Mucosa of stomach (tissue), 1 donor: ENCODE results near the gene OR51S1.

ENCODE experiments used
- H3K27me3 ChIP-seq: one replicate; pipeline ENCODE4 v1.7.0; 2013; ENCODE audit warnings: mild to moderate bottlenecking, low read length; ENCODE audit not compliant: control insufficient read depth, insufficient read depth
- H3K36me3 ChIP-seq: one replicate; pipeline ENCODE4 v1.7.0; 2013; ENCODE audit warnings: low read length; ENCODE audit not compliant: control insufficient read depth, insufficient read depth
- H3K4me1 ChIP-seq: one replicate; pipeline ENCODE4 v1.7.0; 2013; ENCODE audit warnings: mild to moderate bottlenecking, low read length; ENCODE audit not compliant: control insufficient read depth, insufficient read depth
- H3K4me3 ChIP-seq: one replicate; pipeline ENCODE4 v1.7.0; 2013; ENCODE audit warnings: low read length
- H3K9ac ChIP-seq: one replicate; pipeline ENCODE4 v1.7.0; 2013; ENCODE audit warnings: mild to moderate bottlenecking, low read length, moderate library complexity
- H3K9me3 ChIP-seq: one replicate; pipeline ENCODE4 v1.7.0; 2013; ENCODE audit warnings: mild to moderate bottlenecking, low read length, moderate library complexity; ENCODE audit not compliant: control insufficient read depth
- donor health status: Pancreatic carcinoma.

OR51S1 gene, protein sequence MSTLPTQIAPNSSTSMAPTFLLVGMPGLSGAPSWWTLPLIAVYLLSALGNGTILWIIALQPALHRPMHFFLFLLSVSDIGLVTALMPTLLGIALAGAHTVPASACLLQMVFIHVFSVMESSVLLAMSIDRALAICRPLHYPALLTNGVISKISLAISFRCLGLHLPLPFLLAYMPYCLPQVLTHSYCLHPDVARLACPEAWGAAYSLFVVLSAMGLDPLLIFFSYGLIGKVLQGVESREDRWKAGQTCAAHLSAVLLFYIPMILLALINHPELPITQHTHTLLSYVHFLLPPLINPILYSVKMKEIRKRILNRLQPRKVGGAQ

GRCh38 chr11:4848908-4849532 lies at the start of gene OR51S1:
Gene OR51S1, minus strand, starts transcription at chr11:4849208. Its CDS starts 0 bp downstream, at chr11:4849208.
- H3K9ac ChIP-seq: no peak within 1 kb of the TSS
- no peak within 1 kb of the TSS for H3K4me3 ChIP-seq
- H3K4me1 ChIP-seq: no peaks in the 10 kb centered on the region
- no peaks in the 10 kb centered on the region for H3K27me3 ChIP-seq
- H3K36me3 ChIP-seq: no peaks in the 10 kb centered on the region
- H3K9me3 ChIP-seq: no peaks in the 10 kb centered on the region

- H3K4me3 ChIP-seq: no peak overlapping the region
- no peaks in the 10 kb centered on the region for H3K4me1 ChIP-seq
- no peaks in the 10 kb centered on the region for H3K36me3 ChIP-seq
- no peaks in the 10 kb centered on the region for H3K9me3 ChIP-seq
- no peaks in the 10 kb centered on the region for H3K27me3 ChIP-seq
- H3K9ac ChIP-seq: no peak overlapping the region
Measured at GRCh38 chr11:4891996-4892640, 43.1 kb upstream of the OR51S1 start.

DNA sequence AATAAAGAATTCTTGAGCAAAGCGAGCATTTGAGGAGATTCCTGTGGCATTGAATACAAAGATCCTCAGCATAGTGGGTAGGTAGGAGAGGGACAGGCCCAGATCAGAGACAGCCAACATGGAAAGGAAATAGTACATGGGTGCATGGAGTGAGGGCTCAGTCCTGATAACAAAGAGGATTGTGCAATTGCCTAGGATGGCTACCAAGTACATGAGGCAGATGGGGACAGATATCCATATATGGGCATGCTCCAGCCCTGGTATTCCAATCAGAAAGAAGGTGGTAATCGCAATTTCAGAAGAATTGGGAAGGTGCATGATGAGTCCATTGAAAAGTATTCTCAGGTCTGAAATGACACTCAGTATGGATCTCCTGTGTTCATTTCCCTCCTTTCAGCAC lies 41.3 kb upstream of the OR51S1 start:
- Histone ChIP-seq H3K9ac (no peak overlapping the region), H3K4me1 (no peaks in the 10 kb centered on the region), H3K27me3 (no peaks in the 10 kb centered on the region), H3K9me3 (no peaks in the 10 kb centered on the region), H3K4me3 (no peak overlapping the region), H3K36me3 (no peaks in the 10 kb centered on the region)

- no peak overlapping the region for H3K4me3 ChIP-seq
- H3K4me1 ChIP-seq: no peaks in the 10 kb centered on the region
- no peaks in the 10 kb centered on the region for H3K36me3 ChIP-seq
- H3K9me3 ChIP-seq: no peaks in the 10 kb centered on the region
- no peak overlapping the region for H3K9ac ChIP-seq
- H3K27me3 ChIP-seq: no peaks in the 10 kb centered on the region
Measured at GRCh38 chr11:4887591-4887990, 38.6 kb upstream of the OR51S1 start.

DNA sequence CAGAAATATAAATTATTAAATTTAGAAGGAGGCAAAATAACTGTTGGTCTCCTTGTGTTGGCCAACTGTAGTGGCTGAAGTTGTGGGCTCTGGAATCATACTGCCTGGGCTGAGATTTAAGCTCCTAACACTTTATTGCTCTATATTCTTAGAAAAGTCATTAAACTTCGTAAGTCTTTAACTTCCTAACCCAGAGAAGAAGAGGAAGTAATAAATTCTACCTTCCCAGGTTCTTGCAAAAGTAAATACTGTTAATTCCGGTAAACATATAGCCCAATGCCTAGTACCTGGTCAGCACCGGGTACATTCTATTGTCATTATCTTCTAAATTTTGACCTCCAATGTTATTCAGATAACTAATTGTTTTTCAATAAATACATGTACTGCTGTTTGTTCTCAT lies 37.2 kb upstream of the OR51S1 start:
- Histone ChIP-seq H3K27me3 (no peaks in the 10 kb centered on the region), H3K4me1 (no peaks in the 10 kb centered on the region), H3K9me3 (no peaks in the 10 kb centered on the region), H3K4me3 (no peak overlapping the region), H3K36me3 (no peaks in the 10 kb centered on the region), H3K9ac (no peak overlapping the region)

DNA sequence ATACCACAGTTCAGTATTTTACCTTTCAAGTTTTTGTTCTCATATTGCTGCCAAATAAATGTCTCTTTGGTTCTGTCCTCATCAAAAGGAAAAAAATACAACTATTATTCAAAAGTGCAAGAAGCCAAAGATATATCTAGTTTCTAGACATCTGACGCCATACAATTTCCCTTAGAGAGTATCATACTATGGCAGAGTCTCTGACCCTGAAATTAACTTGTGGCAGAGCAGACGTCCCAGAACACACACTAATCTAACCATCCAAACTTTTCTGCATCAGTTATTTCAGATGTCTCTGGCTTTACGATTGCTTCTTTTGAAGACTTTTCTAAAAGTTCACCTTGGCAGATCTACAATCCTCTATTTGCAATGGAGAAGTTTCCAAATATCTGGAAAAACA lies 35.4 kb upstream of the OR51S1 start:
- H3K27me3 ChIP-seq: no peaks in the 10 kb centered on the region
- no peak overlapping the region for H3K4me3 ChIP-seq
- no peaks in the 10 kb centered on the region for H3K36me3 ChIP-seq
- no peaks in the 10 kb centered on the region for H3K9me3 ChIP-seq
- H3K4me1 ChIP-seq: no peaks in the 10 kb centered on the region
- H3K9ac ChIP-seq: no peak overlapping the region

- Histone ChIP-seq H3K9ac (no peak overlapping the region), H3K36me3 (no peaks in the 10 kb centered on the region), H3K9me3 (no peaks in the 10 kb centered on the region), H3K27me3 (no peaks in the 10 kb centered on the region), H3K4me1 (no peaks in the 10 kb centered on the region), H3K4me3 (no peak overlapping the region)
Measured at GRCh38 chr11:4882543-4882942, 33.5 kb upstream of the OR51S1 start.

- H3K4me1 ChIP-seq: no peaks in the 10 kb centered on the region
- no peak within 1 kb of the TSS for H3K4me3 ChIP-seq
- H3K36me3 ChIP-seq: no peaks in the 10 kb centered on the region
- H3K27me3 ChIP-seq: no peaks in the 10 kb centered on the region
- no peak within 1 kb of the TSS for H3K9ac ChIP-seq
- no peaks in the 10 kb centered on the region for H3K9me3 ChIP-seq
Measured at GRCh38 chr11:4881860-4882500, 33.0 kb upstream of the OR51S1 start, which contains the start of gene OR51T1. Gene OR51T1, plus strand, starts transcription at chr11:4881900. Its CDS starts 0 bp downstream, at chr11:4881900.

DNA sequence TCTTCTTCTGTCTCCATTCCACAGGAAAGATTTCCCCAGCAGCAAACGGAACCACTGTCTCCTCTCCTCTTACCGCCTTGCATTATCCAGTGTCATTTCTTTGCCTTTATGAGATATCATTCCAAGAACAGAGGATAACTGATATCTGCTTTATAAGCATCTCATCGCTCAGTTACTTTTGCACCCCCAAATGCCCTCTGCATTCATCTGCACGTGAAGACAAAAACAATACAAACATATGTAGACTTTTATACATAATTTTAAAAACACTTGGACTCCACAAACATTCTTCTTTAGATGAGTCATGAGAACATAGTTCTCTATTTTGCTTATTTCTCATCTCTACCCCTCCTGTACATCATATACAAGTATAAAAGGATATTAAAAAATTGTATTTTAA lies 32.2 kb upstream of the OR51S1 start:
- Histone ChIP-seq H3K27me3 (no peaks in the 10 kb centered on the region), H3K9me3 (no peaks in the 10 kb centered on the region), H3K9ac (no peak overlapping the region), H3K4me1 (no peaks in the 10 kb centered on the region), H3K4me3 (no peak overlapping the region), H3K36me3 (no peaks in the 10 kb centered on the region)

DNA sequence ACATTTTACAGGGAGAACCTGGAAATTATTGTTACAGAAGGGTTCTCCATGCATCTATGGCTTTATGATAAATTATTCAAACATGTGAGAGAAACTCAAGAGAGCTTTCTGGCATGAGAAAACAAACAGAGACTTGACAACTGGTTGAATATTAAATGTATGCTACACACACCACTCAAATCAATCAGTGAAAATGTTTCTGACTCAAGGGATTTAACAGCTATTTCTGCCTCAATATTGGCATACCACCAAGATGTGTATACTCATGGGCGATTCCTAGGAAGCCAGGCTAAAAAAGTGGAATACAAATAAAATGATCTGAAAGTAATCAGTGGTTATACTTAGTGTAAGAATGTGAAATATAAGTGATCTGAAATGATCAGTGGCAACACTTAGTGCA lies 16.8 kb upstream of the OR51S1 start:
- H3K9me3 ChIP-seq: no peaks in the 10 kb centered on the region

GRCh38 chr11:4863876-4864275 lies 14.9 kb upstream of the OR51S1 start:
- Histone ChIP-seq H3K4me3 (no peak overlapping the region), H3K9ac (no peak overlapping the region), H3K36me3 (no peaks in the 10 kb centered on the region)

More for the DNA sequence above, 16.8 kb upstream of the OR51S1 start:
- H3K27me3 ChIP-seq: no peaks in the 10 kb centered on the region
- no peak overlapping the region for H3K9ac ChIP-seq
- no peaks in the 10 kb centered on the region for H3K4me1 ChIP-seq
- no peak overlapping the region for H3K4me3 ChIP-seq
- H3K36me3 ChIP-seq: no peaks in the 10 kb centered on the region

More at GRCh38 chr11:4863876-4864275, 14.9 kb upstream of the OR51S1 start:
- no peaks in the 10 kb centered on the region for H3K4me1 ChIP-seq
- no peaks in the 10 kb centered on the region for H3K27me3 ChIP-seq
- H3K9me3 ChIP-seq: no peaks in the 10 kb centered on the region
